Endometrial microvascular endothelial cells (primary cell): ENCODE data around the gene ABCC2. TPM values are rescaled to one million over a fixed set of nuclear protein-coding genes. Genes with fewer than 3 reads are reported as not detected.

ENCODE experiments used
- in situ Hi-C: cut with HindIII; loops from 2 replicates; pipeline ENCODE4 v1.10.0; 2017; ENCODE audit warnings: low sequenced_read_pairs, low pct_unique_long_range_greater_than_20kb; ENCODE audit errors: inconsistent ontology term
- total RNA-seq: library from RNA; depleted of rRNA; stranded (reverse); fragments of >200 nt; gene quantifications from one replicate; pipeline ENCODE4 v1.2.3, GENCODE V29; 2015; ENCODE audit errors: inconsistent ontology term

Gene ABCC2
- total RNA-seq, 1 donor from 2014 or later: 0.65 TPM

GRCh38 chr10:99768556-99768955 lies 13.9 kb upstream of the ABCC2 start:
- in situ Hi-C loops: no loop called here

GRCh38 chr10:99769706-99770105 lies 12.7 kb upstream of the ABCC2 start:
- in situ Hi-C loops: no loop called here

- in situ Hi-C loops: no loop called here
These were observed 11.9 kb upstream of the ABCC2 start for GRCh38 chr10:99770408-99771045.

- in situ Hi-C loops: no loop called here
These were observed 6.6 kb upstream of the ABCC2 start for GRCh38 chr10:99775850-99776249.

GRCh38 chr10:99777918-99778714 lies 4.3 kb upstream of the ABCC2 start:
- in situ Hi-C loops: no loop called here

- in situ Hi-C loops: no loop called here
These were observed 3.1 kb upstream of the ABCC2 start for GRCh38 chr10:99779335-99779734.

- in situ Hi-C loops: no loop called here
These were observed 558 bp upstream of the ABCC2 start for GRCh38 chr10:99781734-99782429.

GRCh38 chr10:99784016-99784726 lies 1.7 kb downstream of the ABCC2 start:
- in situ Hi-C loops: no loop called here

- in situ Hi-C loops: no loop called here
These were observed 2.4 kb downstream of the ABCC2 start for GRCh38 chr10:99784727-99785441.

GRCh38 chr10:99785646-99786045 lies 3.2 kb downstream of the ABCC2 start:
- in situ Hi-C loops: no loop called here

GRCh38 chr10:99787311-99787710 lies 4.9 kb downstream of the ABCC2 start:
- in situ Hi-C loops: no loop called here

GRCh38 chr10:99787782-99788445 lies 5.5 kb downstream of the ABCC2 start:
- in situ Hi-C loops: no loop called here

- in situ Hi-C loops: no loop called here
These were observed 6.3 kb downstream of the ABCC2 start for GRCh38 chr10:99788598-99789256.

- in situ Hi-C loops: no loop called here
These were observed 9.4 kb downstream of the ABCC2 start for GRCh38 chr10:99791831-99792230.

GRCh38 chr10:99793819-99794218 lies 11.4 kb downstream of the ABCC2 start:
- in situ Hi-C loops: no loop called here

- in situ Hi-C loops: no loop called here
These were observed 14.5 kb downstream of the ABCC2 start for GRCh38 chr10:99796928-99797327.

GRCh38 chr10:99798031-99798430 lies 15.6 kb downstream of the ABCC2 start:
- in situ Hi-C loops: no loop called here

- in situ Hi-C loops: no loop called here
These were observed 16.5 kb downstream of the ABCC2 start for GRCh38 chr10:99798920-99799319.
